Uterus (tissue), 4 donors: ENCODE results near the gene SLC48A1. TPM values are rescaled to one million over a fixed set of nuclear protein-coding genes. Genes with fewer than 3 reads are reported as not detected.

ENCODE experiments used
- DNase-seq, 2 donors: peaks; one replicate each; pipeline ENCODE4 v3.0.0-alpha.2; 2019 to 2020
- H3K27ac ChIP-seq, 2 donors: fragments of 200-600 bp; sonication (generic); 1 replicate in 1 of 2; 2 replicates in 1 of 2; pipeline ENCODE4 v1.5.1; 2016 to 2018
- H3K27me3 ChIP-seq, 2 donors: fragments of 200-600 bp; sonication (generic); one replicate each; pipeline ENCODE4 v1.5.1; 2018 to 2019; ENCODE audit warnings: control low read depth in 1 of 2
- H3K36me3 ChIP-seq, 2 donors: fragments of 200-600 bp; sonication (generic); one replicate each; pipeline ENCODE4 v1.5.1; 2019; ENCODE audit warnings: control low read depth in 1 of 2
- H3K4me1 ChIP-seq, 2 donors: fragments of 200-600 bp; sonication (generic); one replicate each; pipeline ENCODE4 v1.5.1; 2018 to 2019; ENCODE audit warnings: control low read depth in 1 of 2
- H3K4me3 ChIP-seq, 2 donors: fragments of 200-600 bp; sonication (generic); 1 replicate in 1 of 2; 2 replicates in 1 of 2; pipeline ENCODE4 v1.5.1; 2018 to 2019; ENCODE audit warnings: mild to moderate bottlenecking in 1 of 2
- H3K9me3 ChIP-seq, 2 donors: fragments of 200-600 bp; sonication (generic); one replicate each; pipeline ENCODE4 v1.5.1; 2019; ENCODE audit warnings: control low read depth in 1 of 2
- POLR2A ChIP-seq, 2 donors: fragments of 450-650 bp; IDR thresholded peaks; one replicate each; pipeline ENCODE4 v1.6.1; 2016; ENCODE audit warnings: antibody characterized with exemption in 2 of 2, mild to moderate bottlenecking in 1 of 2, moderate library complexity in 1 of 2
- intact Hi-C: fragments of 100-400 bp; cut with DNase I; formaldehyde crosslinking; loops from one replicate; pipeline ENCODE4 v1.15.1; 2023; ENCODE audit warnings: low total_unique reads
- total RNA-seq, 4 donors: library from RNA; depleted of rRNA in 3 of 4; stranded (reverse); fragments of >200 nt in 3 of 4; gene quantifications; one replicate each; pipeline versions ENCODE4 v1.1.0 to v1.2.4, GENCODE V29; 2014 to 2023
- TF ChIP-seq, protein P1 (sequence below), 4 experiments: fragments of 200-600 bp in 2 of 4; fragments of 450-650 bp in 2 of 4; sonication (generic) in 2 of 4; IDR thresholded peaks; one replicate each; pipeline ENCODE4 v1.5.1; 2016 to 2019; ENCODE audit warnings: antibody characterized with exemption in 4 of 4, mild to moderate bottlenecking in 2 of 4, moderate library complexity in 1 of 4
- donor health status: DM: yes; HTN: yes; CAD: no.

Gene SLC48A1
- total RNA-seq, 4 donors from 2014 or later = 1.3 to 50.5 (median 15.4) TPM

DNA sequence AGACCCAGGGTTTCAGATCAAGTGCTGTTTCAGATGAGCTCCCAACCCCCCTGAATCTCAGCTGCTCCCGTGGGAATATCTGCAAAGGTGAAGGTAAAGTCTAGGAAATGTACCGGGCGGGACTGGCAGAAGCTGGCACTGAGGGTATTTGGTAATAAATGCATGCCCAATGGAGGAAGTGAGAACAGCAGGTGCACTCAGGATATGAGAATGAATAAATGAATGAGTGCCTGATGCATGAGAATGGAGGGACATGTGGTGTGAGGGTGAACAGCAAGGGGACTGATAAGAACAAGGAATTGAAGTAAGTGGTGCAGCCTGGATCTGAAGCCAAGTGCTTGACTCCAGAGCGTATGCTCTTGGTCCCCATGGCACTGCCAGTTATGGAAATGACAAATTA lies 25.9 kb upstream of the SLC48A1 start:
- Histone ChIP-seq H3K9me3 (no peaks in the 10 kb centered on the region), H3K27ac (no peak overlapping the region), H3K27me3 (no peaks in the 10 kb centered on the region), H3K4me3 (no peak overlapping the region), H3K36me3 (no peaks in the 10 kb centered on the region), H3K4me1 (no peaks in the 10 kb centered on the region)
- TF ChIP-seq POLR2A (IDR thresholded peaks at IDR 0.05) = no peak
- TF ChIP-seq, protein P1, sequence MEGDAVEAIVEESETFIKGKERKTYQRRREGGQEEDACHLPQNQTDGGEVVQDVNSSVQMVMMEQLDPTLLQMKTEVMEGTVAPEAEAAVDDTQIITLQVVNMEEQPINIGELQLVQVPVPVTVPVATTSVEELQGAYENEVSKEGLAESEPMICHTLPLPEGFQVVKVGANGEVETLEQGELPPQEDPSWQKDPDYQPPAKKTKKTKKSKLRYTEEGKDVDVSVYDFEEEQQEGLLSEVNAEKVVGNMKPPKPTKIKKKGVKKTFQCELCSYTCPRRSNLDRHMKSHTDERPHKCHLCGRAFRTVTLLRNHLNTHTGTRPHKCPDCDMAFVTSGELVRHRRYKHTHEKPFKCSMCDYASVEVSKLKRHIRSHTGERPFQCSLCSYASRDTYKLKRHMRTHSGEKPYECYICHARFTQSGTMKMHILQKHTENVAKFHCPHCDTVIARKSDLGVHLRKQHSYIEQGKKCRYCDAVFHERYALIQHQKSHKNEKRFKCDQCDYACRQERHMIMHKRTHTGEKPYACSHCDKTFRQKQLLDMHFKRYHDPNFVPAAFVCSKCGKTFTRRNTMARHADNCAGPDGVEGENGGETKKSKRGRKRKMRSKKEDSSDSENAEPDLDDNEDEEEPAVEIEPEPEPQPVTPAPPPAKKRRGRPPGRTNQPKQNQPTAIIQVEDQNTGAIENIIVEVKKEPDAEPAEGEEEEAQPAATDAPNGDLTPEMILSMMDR (IDR thresholded peaks at IDR 0.05) = no peak
- intact Hi-C loops = loop anchor here (10.0 kb wide), 1 partner anchor 88 kb away; no protein-coding TSS in a partner anchor
- DNase-seq = no peak

DNA sequence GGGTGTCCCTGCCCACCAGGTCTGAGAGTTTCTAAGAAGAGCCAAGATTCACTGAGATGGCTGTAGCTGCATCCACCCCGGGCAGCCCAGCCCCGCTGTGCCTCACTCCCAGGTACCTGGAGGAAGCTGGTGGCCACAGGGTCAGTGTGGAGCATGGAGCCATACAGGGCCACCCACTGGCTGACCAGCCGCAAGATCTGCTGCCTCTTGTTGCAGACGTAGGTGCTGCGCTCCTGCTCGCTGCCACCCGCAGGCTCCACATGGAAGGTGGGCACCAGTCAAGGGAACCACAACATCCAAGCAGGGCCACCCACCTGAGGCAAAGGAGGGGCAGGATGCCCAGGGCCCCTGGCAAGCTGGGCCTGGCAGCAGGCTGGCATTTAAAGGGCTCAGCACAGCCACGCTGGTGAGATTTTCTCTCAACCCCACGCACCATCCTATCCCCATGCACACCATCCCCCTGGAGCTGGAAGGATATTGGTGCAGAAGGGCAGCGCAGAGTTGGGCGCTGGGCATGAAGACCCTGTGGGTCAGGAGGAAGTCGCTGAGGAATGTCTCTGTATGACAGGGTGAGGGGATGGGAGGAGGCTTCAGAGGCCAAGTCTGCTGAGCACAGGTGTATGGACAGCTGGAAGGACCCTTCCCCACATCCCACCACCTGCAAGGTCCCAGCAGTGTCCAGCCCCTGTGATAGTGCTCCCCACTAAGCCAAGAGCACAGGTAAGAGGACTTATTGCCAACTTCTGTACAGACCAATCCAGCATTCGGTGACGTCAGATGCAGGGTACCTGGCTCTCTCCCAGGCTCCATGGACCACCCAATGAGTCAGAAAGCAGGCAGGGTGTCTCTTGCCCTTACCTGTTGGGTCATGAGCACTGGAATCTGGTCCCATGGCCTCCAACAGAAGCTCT lies 25.2 kb upstream of the SLC48A1 start:
- Histone ChIP-seq H3K4me1 (no peaks in the 10 kb centered on the region), H3K36me3 (no peaks in the 10 kb centered on the region), H3K9me3 (no peaks in the 10 kb centered on the region), H3K27me3 (no peaks in the 10 kb centered on the region), H3K27ac (no peak overlapping the region), H3K4me3 (no peak overlapping the region)
- no peak for DNase-seq
- no peak for TF ChIP-seq POLR2A (IDR thresholded peaks at IDR 0.05)
- TF ChIP-seq, protein P1 (IDR thresholded peaks at IDR 0.05) = no peak
- intact Hi-C loops = loop anchor here (10.0 kb wide), 1 partner anchor 87 kb away; no protein-coding TSS in a partner anchor

DNA sequence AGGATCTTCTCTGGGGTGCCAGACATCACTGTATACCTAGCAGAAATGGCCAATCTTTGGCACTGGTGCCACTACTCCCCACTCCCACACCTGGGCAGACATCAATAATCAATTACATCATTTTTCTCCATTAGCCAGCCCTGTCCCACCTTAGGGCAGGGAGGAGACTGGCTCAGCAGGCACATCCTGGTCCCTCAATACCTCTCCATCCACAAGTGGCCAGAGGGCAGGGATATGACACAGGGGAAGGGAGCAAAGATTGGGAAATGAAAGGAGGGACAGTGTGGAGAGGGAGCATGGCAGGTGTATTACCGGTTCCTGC lies 24.6 kb upstream of the SLC48A1 start:
- Histone ChIP-seq H3K27me3 (no peaks in the 10 kb centered on the region), H3K9me3 (no peaks in the 10 kb centered on the region), H3K27ac (no peak overlapping the region), H3K4me3 (no peak overlapping the region), H3K4me1 (peaks cover 0 to 3% of the 10 kb centered on the region in 2 donors), H3K36me3 (no peaks in the 10 kb centered on the region)
- intact Hi-C loops = loop anchor here (10.0 kb wide), 1 partner anchor 86 kb away; no protein-coding TSS in a partner anchor
- DNase-seq = no peak
- TF ChIP-seq, protein P1 (IDR thresholded peaks at IDR 0.05) = no peak
- no peak for TF ChIP-seq POLR2A (IDR thresholded peaks at IDR 0.05)

DNA sequence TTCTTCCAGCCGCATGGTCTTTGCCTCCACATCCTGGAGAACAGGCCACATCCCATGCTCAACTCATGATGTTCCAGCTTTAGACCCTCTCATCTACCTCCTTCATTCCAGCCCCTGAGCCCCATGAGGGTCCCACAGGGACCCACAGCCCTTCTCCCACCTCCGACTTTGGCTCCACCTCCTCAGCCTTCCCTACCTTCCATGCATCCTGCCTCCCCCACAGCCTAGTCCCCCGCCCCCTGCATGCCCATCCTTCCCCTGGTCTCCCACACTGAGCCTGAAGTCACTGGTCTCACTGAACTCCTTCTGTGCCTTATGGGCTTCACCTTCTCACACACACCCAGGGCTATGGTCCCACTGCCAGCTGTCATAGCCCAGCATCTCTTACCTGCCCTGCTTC lies 24.1 kb upstream of the SLC48A1 start:
- Histone ChIP-seq H3K27me3 (no peaks in the 10 kb centered on the region), H3K36me3 (no peaks in the 10 kb centered on the region), H3K27ac (no peak overlapping the region), H3K9me3 (no peaks in the 10 kb centered on the region), H3K4me1 (peaks cover 0 to 3% of the 10 kb centered on the region in 2 donors), H3K4me3 (no peak overlapping the region)
- DNase-seq = no peak
- no peak for TF ChIP-seq POLR2A (IDR thresholded peaks at IDR 0.05)
- TF ChIP-seq, protein P1 (IDR thresholded peaks at IDR 0.05) = no peak
- intact Hi-C loops = loop anchor here (10.0 kb wide), 1 partner anchor 86 kb away; no protein-coding TSS in a partner anchor

DNA sequence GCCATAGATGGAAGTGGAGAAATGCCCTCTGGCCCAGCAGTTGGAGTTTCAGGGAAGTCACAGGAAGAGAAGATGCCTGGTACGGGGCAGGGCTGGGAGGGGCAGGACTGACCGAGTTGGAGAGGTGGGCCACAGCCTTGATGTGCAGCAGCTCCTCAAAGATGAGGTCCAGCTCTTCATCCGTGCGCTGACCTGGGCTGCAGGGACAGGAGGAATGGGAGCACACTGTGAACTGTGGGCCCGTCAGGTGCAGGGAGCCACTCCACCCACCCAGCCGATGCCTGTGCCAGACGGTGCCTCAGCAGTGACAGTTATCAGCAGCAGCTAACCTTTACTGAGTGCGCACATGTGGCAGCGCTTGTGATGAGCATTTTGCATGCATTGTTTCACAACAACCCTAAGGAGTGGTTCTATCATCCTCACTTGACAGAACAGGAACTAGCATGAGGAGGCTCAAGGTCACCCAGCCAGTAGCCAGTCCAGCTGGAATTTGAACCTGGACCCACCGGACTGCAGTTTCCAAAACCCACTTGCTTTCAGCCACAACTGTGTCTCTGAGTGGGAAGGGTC lies 22.7 kb upstream of the SLC48A1 start:
- no peak for DNase-seq
- no peaks in the 10 kb centered on the region for H3K27me3 ChIP-seq
- peaks cover 0 to 3% of the 10 kb centered on the region in 2 donors for H3K4me1 ChIP-seq
- H3K36me3 ChIP-seq = no peaks in the 10 kb centered on the region
- no peak overlapping the region for H3K27ac ChIP-seq
- no peak overlapping the region for H3K4me3 ChIP-seq
- intact Hi-C loops = no loop called here
- TF ChIP-seq POLR2A (IDR thresholded peaks at IDR 0.05) = no peak
- TF ChIP-seq, protein P1 (IDR thresholded peaks at IDR 0.05) = no peak
- H3K9me3 ChIP-seq = no peaks in the 10 kb centered on the region
